ENCODE data around the gene CENPN.

The CENPN gene

GRCh38 chr16:81026429-81026828 lies 19.4 kb downstream of the CENPN start:
- no peak overlapping the region for H3K4me3 ChIP-seq (ENCODE audit: low read depth, low read length)

GRCh38 chr16:81029930-81030604 lies 23.1 kb downstream of the CENPN start:
- no peak overlapping the region for H3K4me3 ChIP-seq (ENCODE audit: low read depth, low read length)

GRCh38 chr16:81035398-81035974 lies 28.5 kb downstream of the CENPN start, which contains the start of gene ATMIN:
TSS of gene ATMIN (plus strand) at chr16:81035842. CDS start at chr16:81035871, 29 bp downstream.
- peak within 1 kb of the TSS; percentile 82 for H3K4me3 ChIP-seq (ENCODE audit: low read depth, low read length)

GRCh38 chr16:81035975-81036750 lies 29.1 kb downstream of the CENPN start:
- H3K4me3 ChIP-seq (ENCODE audit: low read depth, low read length), result peak overlapping the region; percentile 82

GRCh38 chr16:81036751-81037350 lies 29.8 kb downstream of the CENPN start:
- peak overlapping the region; percentile 82 for H3K4me3 ChIP-seq (ENCODE audit: low read depth, low read length)

GRCh38 chr16:81040131-81040530 lies 33.1 kb downstream of the CENPN start:
- H3K4me3 ChIP-seq (ENCODE audit: low read depth, low read length), result no peak overlapping the region

- H3K4me3 ChIP-seq (ENCODE audit: low read depth, low read length), result no peak overlapping the region
Observed at GRCh38 chr16:81040842-81041241, 33.8 kb downstream of the CENPN start.

GRCh38 chr16:81041696-81042095 lies 34.7 kb downstream of the CENPN start:
- no peak overlapping the region for H3K4me3 ChIP-seq (ENCODE audit: low read depth, low read length)

- no peak overlapping the region for H3K4me3 ChIP-seq (ENCODE audit: low read depth, low read length)
Observed at GRCh38 chr16:81042821-81043220, 35.8 kb downstream of the CENPN start.

GRCh38 chr16:81053761-81054160 lies 46.7 kb downstream of the CENPN start:
- H3K4me3 ChIP-seq (ENCODE audit: low read depth, low read length), result no peak overlapping the region

- no peak overlapping the region for H3K4me3 ChIP-seq (ENCODE audit: low read depth, low read length)
Observed at GRCh38 chr16:81060576-81061306, 53.7 kb downstream of the CENPN start.

GRCh38 chr16:81061307-81061640 lies 54.3 kb downstream of the CENPN start:
- no peak overlapping the region for H3K4me3 ChIP-seq (ENCODE audit: low read depth, low read length)

GRCh38 chr16:81061871-81062608 lies 55.0 kb downstream of the CENPN start:
- H3K4me3 ChIP-seq (ENCODE audit: low read depth, low read length), result no peak overlapping the region

- no peak overlapping the region for H3K4me3 ChIP-seq (ENCODE audit: low read depth, low read length)
Observed at GRCh38 chr16:81066681-81067080, 59.7 kb downstream of the CENPN start.

- H3K4me3 ChIP-seq (ENCODE audit: low read depth, low read length), result no peak overlapping the region
Observed at GRCh38 chr16:81067166-81067565, 60.2 kb downstream of the CENPN start.

- no peak overlapping the region for H3K4me3 ChIP-seq (ENCODE audit: low read depth, low read length)
Observed at GRCh38 chr16:81069063-81069462, 62.0 kb downstream of the CENPN start.

GRCh38 chr16:81070979-81071378 lies 64.0 kb downstream of the CENPN start:
- no peak overlapping the region for H3K4me3 ChIP-seq (ENCODE audit: low read depth, low read length)

- H3K4me3 ChIP-seq (ENCODE audit: low read depth, low read length), result no peak overlapping the region
Observed at GRCh38 chr16:81071805-81072204, 64.8 kb downstream of the CENPN start.

GRCh38 chr16:81073560-81074330 lies 66.7 kb downstream of the CENPN start:
- H3K4me3 ChIP-seq (ENCODE audit: low read depth, low read length), result no peak overlapping the region
